HG03342 (cell line): ENCODE data around the gene CYP2F1.
"Not testable (repeated sequence)": the region's sequence is repeated elsewhere in the genome, so short reads cannot be mapped to it uniquely, and the experiment has no call there.

ENCODE experiments used
- ATAC-seq: cut with Tn5 transposase; IDR thresholded peaks from one replicate; pipeline ENCODE4 v1.9.1; 2021; ENCODE audit warnings: mild to moderate bottlenecking, moderate library complexity; ENCODE audit not compliant: unreplicated experiment

The CYP2F1 gene

DNA sequence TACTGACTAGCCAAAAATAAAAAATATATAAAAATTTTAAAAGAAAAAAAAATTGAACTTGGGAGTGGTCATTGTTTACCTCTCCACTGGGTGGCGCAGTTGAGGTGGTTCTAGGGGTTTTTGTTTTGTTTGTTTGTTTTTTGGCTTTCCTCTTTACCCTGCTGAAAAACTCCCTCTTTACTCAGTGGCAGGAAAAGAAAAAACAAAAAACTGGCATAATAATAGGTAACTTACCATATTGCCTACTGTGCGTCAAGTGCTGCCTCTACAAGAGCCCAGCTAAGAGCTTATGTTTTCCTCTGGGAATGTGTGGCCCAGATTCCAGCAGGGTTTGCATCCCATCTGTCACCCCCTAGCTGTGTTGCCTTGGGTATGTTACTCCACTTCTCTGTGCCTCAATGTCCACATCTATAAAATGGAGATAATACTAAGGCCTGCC, 12.6 kb downstream of the CYP2F1 start:
- not testable (repeated sequence) for ATAC-seq

DNA sequence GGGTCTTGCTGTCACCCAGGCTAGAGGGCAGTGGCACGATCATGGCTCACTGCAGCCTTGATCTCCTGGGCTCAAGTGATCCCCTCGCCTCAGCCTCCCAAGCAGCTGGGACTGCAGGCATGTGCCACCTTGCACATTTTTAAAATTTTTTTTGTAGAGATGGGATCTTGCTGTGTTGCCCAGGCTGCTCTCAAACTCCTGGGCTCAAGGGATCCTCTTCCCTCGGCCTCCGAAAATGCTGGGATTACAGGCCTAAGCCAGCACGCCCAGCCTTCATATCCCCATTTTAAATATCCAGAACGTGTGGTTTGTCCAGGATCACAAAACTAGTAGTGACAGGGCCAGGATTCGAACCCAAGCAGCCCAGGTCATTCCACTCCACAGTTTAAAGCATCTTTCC, 13.1 kb downstream of the CYP2F1 start:
- ATAC-seq, result not testable (repeated sequence)

DNA sequence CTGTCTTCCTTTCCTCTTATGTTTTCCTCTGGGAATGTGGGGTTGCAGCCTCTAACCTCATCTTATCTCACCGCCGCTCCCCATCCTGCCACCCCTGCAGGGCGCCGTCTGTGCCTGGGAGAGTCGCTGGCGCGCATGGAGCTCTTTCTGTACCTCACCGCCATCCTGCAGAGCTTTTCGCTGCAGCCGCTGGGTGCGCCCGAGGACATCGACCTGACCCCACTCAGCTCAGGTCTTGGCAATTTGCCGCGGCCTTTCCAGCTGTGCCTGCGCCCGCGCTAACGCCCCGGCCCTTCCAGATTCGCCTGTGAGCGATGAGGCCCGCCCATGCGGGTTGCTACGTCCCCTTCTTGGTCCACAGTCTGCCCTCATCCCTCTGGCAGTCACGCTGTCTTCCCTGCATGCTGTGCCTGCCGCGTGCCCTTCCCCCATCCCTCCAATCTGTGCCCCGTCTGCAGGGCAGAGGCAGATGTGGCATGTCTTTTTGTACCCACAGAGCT, 13.6 kb downstream of the CYP2F1 start:
- not testable (repeated sequence) for ATAC-seq

DNA sequence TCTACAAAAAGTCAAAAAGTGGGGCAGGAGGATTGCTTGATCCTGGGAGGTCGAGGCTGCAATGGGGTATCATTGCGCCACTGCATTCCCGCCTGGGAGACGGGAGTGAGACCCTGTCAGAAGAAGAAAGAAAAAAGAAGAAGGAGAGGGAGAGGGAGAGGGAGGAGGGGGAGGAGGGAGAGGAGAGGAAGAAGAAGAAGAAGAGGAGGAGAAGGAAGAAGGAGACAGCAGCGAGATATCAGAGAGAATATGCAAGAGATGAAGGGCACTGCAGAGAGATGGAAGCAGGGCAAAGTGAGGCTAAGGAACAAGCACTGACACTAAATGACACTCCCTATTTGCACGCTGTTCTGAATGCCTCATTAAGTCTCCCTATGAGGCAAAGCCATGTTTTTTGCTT, 14.5 kb downstream of the CYP2F1 start:
- ATAC-seq, result no peak

DNA sequence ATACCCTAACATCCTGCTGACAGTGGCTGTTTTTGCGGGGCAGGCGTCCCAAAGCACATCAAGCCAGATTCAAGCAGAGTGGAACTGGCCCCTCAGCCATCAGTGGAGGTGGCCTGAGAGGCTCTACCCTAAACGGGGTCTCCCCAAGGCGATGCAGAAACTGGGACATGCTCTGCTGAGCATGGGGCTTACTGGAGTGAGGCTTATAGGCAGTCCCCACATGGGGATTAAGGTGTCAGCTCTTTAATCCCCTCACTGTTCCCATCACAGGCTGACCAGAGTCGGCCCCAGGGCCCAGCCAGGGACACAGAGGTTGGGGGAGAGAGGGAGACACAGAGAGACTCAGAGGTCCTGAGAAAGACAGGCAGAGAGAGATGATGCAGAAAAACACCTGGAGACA, 17.0 kb downstream of the CYP2F1 start:
- no peak for ATAC-seq

DNA sequence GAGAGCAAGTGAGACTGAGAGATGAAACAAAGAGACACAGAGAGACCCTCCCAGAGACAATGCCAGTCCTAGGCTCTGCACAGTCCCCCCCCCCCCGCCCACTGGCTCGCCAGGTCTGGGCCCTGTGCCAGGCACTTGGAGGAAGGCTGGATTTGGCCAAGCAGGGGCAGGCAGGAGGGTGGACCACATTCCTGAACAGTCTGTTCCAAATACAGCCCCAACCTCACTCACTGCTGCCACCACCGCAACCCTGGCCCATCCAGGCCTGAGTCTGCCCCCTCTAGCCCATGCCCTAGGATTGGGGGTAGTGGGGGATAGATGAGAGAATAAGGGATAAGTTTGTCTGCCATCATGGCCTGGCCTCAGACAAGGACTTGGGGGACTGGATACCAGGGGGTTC, 19.0 kb downstream of the CYP2F1 start:
- ATAC-seq, result no peak

DNA sequence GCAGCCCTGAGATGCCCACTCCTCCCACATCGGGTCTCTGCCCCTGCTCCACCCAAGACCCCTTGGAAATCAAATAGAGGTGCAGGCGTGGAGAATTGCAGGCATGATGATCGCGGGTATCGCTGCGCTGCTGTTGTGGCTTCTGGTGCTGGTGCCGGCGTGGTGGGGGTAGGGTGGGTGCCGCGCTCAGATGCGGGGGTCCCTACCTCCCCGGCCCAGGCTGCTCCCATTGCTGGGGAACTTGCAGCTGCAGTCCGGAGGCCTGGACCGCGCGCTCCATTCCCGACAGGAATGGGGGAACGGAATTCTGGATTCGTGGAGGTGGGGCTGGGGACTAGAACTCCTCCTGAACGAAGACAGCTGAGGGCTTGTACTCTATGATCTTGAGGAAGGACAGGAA, 20.4 kb downstream of the CYP2F1 start:
- no peak for ATAC-seq

DNA sequence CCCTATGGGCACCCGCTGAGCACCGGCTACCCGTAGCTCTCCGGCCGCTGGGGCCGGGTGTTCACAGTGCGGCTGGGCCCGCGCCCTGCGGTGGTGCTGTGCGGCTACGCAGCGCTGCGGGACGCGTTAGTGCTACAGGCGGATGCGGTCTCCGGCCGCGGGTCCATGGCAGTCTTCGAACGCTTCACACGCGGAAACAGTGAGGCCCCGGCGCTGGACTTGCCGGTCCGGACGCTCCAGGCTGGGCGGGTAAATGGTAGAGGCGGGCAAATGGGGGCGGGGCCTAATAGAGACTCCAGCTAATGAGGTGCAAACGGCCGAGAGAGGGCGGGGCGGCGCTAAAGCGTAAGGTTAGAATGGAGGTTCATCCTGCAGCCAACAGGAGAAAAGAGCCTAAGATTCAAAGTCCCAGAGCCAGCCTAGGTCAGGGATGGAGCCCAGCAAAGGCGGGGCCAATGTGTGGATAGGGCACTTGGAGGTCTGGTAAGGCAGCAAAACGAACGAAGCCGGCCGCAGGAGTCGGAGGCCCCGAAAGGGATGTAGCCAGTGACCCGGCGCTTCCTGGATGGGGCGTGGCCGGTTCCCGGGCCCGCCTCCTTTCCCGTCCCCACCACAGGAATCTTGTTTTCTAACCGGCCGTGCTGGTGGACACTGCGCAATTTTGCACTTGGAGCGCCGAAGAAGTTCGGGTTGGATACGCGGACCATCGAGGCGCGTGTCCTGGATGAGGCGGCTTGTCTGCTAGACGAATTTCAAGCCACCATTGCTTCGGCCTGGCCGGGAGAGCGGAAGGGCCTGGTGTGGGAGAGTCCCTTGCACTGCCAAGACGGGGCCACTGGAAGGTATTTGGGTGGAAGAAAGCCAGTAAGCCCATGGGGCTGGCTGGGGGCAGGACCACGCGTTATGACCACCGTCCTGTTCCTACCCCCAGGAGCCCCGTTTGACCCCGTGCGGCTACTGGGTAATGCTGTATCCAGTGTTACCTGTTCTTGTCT, 21.5 kb downstream of the CYP2F1 start:
- not testable (repeated sequence) for ATAC-seq

DNA sequence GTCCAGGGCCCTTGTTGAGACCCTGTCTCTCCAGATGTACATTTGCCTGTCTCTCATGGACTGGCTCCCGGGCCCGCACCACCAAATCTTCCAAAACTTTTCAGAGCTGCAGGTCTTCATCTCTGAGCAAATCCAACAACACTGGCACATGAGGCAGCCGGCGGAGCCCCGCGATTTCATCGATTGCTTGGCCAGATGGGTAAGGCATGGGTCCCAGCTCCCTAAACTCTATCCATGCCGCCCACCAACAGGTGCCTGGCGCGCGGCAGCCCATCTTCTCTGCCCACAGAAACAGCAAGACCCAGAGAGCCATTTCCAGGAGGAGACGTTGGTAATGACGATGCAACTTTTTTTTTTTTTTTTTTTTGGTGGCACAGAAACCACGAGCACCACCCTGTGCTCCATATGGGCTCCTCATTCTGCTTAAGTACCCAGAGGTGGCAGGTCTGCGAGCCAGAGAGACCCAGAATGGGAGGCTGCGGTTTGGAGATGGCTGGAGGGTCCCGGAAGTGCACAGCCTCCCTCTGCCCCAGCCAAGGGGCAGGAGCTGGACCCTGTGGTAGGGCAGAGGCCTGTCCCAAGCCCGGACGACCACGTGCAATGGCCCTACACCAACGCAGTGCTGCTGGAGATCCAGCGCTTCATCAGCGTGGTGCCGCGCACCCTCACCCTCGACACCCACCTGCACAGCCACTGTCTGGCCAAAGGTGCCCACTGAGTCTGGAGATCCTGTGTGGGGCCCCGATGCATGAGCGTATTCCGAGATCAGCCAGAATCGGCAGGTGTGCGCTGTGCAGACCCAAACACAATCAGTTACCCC, 22.6 kb downstream of the CYP2F1 start:
- no peak for ATAC-seq

DNA sequence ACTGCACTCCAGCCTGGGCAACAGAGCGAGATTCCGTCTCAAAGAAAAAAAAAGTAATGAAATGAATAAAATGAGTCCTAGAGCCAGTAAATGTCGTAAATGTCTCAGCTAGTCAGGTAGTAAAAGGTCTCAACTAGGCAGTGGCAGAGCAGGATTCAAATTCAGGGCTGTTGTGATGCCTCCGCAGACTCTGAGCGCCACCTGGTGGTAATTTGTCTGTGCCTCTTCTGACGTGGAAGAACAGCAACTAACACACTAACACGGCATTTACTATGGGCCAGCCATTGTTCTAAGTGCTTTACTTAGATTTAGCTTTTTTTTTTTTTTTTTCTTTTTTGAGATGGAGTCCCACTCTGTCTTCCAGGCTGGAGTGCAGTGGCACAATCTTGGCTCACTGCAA, 30.2 kb downstream of the CYP2F1 start:
- no peak for ATAC-seq

DNA sequence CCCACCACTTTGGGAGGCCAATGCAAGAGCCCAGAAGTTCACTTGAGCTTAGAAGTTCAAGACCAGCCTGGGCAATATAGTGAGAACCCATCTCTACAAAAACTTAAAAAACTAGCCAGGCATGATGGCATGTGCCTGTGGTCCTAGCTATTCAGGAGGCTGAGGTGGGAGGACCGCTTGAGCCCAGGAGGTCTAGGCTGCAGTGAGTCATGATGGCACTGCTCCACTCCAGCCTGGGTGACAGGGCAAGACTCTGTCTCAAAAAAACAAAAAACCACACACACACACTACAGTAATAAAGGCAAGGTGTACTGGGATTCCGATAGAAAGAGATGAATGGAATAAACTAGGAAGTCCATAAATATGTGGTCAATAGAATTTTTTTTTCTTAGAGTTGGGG, 35.6 kb downstream of the CYP2F1 start:
- ATAC-seq, result no peak

DNA sequence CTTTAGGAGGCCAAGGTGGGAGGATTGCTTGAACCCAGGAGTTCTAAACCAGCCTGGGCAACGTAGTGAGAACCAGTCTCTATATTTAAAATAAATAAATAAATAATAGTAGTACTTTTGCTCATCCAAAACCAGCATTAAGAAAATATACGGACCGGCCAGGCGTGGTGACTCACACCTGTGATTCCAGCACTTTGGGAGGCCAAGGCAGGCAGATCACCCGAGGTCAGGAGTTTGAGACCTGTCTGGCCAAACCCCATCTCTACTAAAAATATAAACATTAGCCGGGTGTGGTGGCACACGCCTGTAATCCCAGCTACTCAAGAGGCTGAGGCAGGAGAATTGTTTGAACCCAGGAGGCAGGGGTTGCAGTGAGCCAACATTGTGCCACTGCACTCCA, 36.8 kb downstream of the CYP2F1 start:
- ATAC-seq, result not testable (repeated sequence)

DNA sequence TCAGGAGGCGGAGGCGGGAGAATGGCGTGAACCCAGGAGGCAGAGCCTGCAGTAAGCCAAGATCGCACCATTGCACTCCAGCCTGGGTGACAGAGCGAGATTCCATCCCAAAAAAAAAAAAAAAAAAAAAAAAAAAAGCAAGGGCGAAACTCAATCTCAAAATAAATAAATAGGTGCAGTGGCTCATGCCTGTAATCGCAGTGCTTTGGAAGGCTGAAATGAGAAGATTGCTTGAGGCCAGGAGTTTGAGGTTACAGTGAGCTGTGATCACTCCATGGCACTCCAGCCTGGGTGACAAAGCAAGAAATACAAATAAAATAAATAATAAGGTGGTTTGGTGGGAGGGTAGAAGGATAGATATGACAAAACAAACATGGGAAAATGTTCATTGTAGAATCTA, 39.8 kb downstream of the CYP2F1 start:
- no peak for ATAC-seq

DNA sequence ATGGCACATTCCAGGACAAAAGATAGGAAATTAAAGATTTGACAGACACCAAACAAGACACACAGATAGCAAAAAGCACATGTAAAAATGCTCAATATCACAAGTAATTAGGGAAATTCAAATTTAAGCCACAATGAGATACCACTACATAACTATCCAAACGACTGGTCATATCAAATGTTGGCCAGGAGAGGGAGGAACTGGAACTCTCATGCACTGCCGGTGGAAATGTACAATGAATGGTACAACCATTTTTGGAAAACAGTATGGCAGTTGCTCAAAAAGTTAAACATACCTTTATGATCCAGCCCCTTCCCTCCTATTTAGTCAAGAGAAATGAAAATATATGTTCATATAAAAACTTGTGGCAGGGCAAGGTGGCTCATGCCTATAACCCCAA, 42.0 kb downstream of the CYP2F1 start:
- ATAC-seq, result no peak

DNA sequence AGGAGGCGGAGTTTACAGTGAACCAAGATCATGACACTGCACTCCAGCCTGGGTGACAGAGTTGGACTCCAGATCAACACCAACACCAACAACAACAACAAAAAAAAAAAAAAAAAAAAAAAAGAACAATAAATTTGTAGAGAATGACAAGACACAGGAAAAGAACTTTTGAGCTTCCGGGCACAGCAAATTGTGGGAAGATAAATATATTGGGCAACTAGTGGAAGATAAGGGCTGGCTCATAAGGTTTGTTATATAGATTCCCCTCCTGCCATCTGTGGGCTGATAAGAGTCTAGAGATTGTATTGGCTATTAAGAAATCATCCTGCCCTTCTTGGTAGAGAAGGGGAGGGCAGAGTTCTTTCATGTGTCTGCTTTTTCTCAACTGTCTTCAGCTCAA, 45.6 kb downstream of the CYP2F1 start:
- no peak for ATAC-seq

DNA sequence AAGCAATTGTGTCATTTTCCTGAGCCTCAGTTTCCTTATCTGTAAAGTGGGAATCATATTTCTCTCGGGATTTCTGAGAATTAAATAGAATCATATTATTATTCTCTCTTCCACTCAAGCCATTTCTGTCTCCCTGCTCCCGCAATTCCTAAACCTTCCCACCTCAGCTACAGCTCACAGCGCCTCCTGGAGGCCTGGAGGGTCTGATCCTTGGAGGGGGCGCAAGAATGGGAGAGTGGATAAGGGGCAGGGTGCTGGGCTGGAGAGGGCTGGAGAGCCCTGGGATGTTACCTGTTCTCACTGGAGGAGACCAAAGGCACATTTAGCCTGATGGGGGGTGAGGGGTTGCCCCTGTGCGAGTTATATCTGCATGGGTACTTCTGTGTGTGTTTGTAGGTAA, 47.7 kb downstream of the CYP2F1 start:
- no peak for ATAC-seq

DNA sequence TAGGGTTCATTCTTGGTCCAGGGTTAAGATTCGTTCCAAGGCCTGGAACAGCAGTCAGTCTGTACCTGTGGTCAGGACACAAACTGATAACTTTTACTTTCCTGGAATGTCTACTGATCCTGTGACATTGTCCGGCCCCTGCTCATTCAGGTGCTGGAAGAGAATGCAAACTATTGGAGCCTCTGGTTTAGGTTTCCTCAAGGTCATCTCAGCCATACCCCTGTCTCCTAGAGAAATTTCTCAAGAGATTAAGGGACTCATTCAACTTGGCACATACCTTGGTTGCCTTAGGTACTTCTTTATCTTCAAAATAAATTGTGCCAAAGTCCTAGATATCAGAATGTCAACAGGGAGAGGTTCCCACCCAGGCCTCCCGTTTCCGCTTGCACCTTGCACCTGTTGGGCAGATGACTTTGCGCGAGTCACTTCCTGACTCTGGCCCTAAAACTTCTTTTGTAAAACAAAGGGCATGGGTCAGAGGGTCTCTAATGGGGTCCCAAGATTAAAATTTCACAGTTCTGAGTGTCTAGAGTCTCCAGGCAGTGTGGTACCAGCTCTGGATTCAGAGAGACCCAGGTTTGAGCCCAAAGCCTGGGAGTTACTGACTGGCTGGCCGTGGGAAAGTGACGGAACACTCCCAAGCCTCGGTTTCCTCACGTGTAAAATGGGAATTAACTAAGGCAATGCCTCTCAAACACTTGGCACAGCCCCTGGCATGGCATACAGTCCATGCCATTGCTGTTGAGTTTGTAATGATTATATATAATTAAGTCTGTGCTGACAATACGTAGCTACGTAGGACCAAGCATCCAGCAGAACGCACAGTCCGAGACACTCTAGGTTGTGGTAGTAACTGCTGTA, 52.9 kb downstream of the CYP2F1 start:
- ATAC-seq, result no peak

DNA sequence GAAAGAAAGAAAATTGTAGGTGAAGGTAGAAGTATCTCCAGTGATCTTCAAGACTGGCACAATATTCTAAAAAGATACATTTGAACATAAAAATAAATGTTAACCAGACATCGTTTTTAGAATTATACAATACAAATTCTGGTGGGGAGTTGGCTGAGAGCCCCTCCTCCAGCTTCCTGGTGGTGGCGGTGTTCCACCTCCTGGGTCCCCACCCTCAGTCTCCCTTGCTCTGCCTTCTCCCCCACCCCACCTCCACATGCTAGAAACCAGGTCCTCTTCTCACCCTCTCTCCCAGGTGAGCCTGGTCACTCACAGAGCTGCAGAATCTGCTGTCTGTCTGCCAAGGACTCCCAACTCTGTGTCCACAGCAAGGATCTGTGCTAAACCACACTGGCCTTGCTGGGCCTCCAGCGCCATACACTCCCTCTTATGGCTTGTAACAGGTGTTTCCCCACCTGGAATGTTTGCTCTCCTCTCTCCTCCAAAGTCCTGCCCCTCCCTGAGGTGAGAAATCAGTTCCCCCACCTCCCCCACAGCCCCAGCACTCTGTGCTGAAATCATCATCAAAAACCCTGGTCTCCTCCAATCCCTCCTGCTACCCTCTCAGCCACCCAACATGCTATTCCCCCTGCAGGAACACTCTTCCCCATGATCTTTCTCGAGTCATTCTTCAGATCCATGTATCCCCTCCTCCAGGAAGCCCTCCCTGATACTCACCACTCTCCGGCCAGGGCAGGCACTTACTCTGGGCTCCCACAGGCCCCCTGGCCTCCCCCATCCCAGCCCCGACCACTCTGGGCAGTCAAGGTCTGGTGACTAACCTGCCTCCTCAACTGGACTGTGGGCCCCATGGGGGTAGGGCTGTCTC, 58.3 kb downstream of the CYP2F1 start:
- no peak for ATAC-seq

DNA sequence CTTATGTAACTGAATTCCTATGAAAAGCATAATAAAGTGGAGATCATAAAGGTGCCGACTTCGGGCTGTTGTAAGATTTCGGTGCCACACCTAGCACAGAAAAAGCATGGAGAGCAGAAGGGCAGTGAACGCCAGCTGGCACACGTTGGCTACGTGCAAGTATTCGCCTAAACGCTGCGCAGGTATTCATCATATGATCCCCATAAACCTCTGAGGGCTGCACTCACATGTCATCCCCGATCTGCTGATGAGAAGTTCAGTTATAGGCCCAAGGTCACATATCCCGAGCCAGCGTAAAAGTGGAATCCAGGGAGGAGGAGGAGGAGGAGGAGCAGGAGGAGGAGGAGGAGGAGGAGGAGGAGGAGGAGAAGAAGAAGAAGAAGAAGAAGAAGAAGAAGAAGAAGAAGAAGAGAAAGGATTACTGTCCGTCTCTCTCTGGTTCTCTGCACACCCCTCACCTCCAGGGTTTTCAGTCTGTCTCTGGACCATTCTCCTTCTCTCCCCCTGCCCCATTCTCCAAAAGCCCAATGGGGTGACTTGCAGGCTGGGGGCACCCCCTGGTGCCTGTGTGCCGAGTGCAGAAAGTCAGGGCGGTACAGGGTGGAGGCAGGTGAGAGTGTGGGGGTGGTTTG, 60.2 kb downstream of the CYP2F1 start:
- no peak for ATAC-seq
